Measurements from ENCODE around the gene PTPN6. TPM values are rescaled to one million over a fixed set of nuclear protein-coding genes. Genes with fewer than 3 reads are reported as not detected.
"Not testable (repeated sequence)": the region's sequence is repeated elsewhere in the genome, so short reads cannot be mapped to it uniquely, and the experiment has no call there.

The PTPN6 gene
- total RNA-seq (2012; rRNA removed) = not detected in 2 replicates

- no peaks in the 10 kb centered on the region for H3K4me1 ChIP-seq (ENCODE audit: control insufficient read depth, insufficient read depth, low read length)
- no peak within 1 kb of the TSS for H3K4me2 ChIP-seq (ENCODE audit: low read length)
- no peaks in the 10 kb centered on the region for H3K27me3 ChIP-seq (ENCODE audit: control insufficient read depth, insufficient read depth, low read length)
- H3K36me3 ChIP-seq (ENCODE audit: insufficient read depth, low read length) = no peaks in the 10 kb centered on the region
- H3K4me3 ChIP-seq (ENCODE audit: low read length) = no peak within 1 kb of the TSS
- no peaks in the 10 kb centered on the region for H3K9me3 ChIP-seq (replicated peaks; ENCODE audit: low read length)
- H3K9ac ChIP-seq (ENCODE audit: low read depth, low read length) = no peak within 1 kb of the TSS
Observed at GRCh38 chr12:6950811-6951540, at the start of gene PTPN6. Gene PTPN6, plus strand, starts transcription at chr12:6951356. Its CDS starts 157 bp downstream, at chr12:6951513.

GRCh38 chr12:6902448-6902847, 48.7 kb upstream of the PTPN6 start:
- H3K4me3 ChIP-seq (ENCODE audit: low read length) = no peak overlapping the region
- no peak overlapping the region for H3K4me2 ChIP-seq (ENCODE audit: low read length)
- no peaks in the 10 kb centered on the region for H3K27me3 ChIP-seq (ENCODE audit: control insufficient read depth, insufficient read depth, low read length)
- no peak overlapping the region for H3K9ac ChIP-seq (ENCODE audit: low read depth, low read length)
- H3K36me3 ChIP-seq (ENCODE audit: insufficient read depth, low read length) = no peaks in the 10 kb centered on the region
- no peaks in the 10 kb centered on the region for H3K9me3 ChIP-seq (replicated peaks; ENCODE audit: low read length)
- peaks cover 9% of the 10 kb centered on the region for H3K4me1 ChIP-seq (ENCODE audit: control insufficient read depth, insufficient read depth, low read length)

DNA sequence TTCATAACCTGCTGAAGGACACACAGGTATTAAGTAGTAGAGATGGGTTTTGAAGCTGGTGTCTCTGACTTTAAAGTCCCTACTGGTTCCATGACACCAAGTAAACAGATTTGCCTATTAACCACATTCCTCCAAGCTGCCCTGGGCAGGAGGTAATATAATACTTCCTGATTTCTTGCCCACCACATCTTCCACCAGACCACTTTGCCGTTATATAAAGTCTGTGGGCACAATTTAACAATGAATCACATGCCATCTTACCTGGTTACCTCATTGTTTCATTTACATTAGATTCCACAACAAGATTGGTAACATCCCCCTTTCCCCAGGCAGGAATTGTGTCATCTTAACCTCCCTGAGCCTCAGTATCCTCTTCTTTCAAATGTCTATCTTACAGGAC, 47.4 kb upstream of the PTPN6 start:
- H3K9ac ChIP-seq (ENCODE audit: low read depth, low read length) = no peak overlapping the region
- H3K4me3 ChIP-seq (ENCODE audit: low read length) = no peak overlapping the region
- no peaks in the 10 kb centered on the region for H3K9me3 ChIP-seq (replicated peaks; ENCODE audit: low read length)

GRCh38 chr12:6904280-6905276, 46.6 kb upstream of the PTPN6 start, which contains the start of gene LRRC23:
Gene LRRC23, plus strand, starts transcription at chr12:6904822. Its CDS starts 812 bp downstream, at chr12:6905634.
- Histone ChIP-seq H3K36me3 (ENCODE audit: insufficient read depth, low read length) (no peaks in the 10 kb centered on the region), H3K9me3 (replicated peaks; ENCODE audit: low read length) (no peaks in the 10 kb centered on the region), H3K4me2 (ENCODE audit: low read length) (peak within 1 kb of the TSS; percentile 88), H3K4me1 (ENCODE audit: control insufficient read depth, insufficient read depth, low read length) (peaks cover 9% of the 10 kb centered on the region), H3K9ac (ENCODE audit: low read depth, low read length) (peak within 1 kb of the TSS; percentile 84), H3K27me3 (ENCODE audit: control insufficient read depth, insufficient read depth, low read length) (no peaks in the 10 kb centered on the region), H3K4me3 (ENCODE audit: low read length) (peak within 1 kb of the TSS; percentile 80)

More for the DNA sequence above, 47.4 kb upstream of the PTPN6 start:
- H3K36me3 ChIP-seq (ENCODE audit: insufficient read depth, low read length) = no peaks in the 10 kb centered on the region
- H3K4me1 ChIP-seq (ENCODE audit: control insufficient read depth, insufficient read depth, low read length) = peaks cover 9% of the 10 kb centered on the region
- H3K4me2 ChIP-seq (ENCODE audit: low read length) = no peak overlapping the region
- no peaks in the 10 kb centered on the region for H3K27me3 ChIP-seq (ENCODE audit: control insufficient read depth, insufficient read depth, low read length)

DNA sequence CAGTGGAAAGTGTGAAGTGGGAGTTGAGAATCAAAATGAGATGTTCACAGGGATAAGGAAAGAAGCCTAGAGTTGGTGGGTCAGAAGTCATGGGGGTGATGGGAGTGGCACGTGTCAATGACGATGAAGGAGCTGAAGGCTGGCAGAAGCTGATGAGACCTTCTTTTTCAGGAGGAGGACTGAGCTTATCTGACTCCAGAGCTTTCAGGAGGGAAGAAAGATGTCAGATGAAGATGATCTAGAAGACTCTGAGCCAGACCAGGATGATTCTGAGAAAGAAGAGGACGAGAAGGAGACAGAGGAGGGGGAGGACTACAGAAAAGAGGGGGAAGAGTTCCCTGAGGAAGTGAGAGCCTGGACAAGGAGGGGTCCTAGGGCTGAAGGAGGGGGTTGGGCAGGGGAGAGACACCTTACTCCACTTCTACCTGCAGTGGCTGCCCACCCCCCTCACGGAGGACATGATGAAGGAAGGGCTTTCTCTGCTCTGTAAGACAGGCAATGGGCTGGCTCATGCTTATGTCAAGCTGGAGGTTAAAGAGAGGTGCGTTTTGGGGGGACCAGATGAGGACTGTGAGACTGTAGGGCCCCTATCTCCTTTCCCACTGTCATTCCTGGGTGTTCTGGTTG, 45.6 kb upstream of the PTPN6 start:
- peak overlapping the region; percentile 88 for H3K4me2 ChIP-seq (ENCODE audit: low read length)
- no peaks in the 10 kb centered on the region for H3K36me3 ChIP-seq (ENCODE audit: insufficient read depth, low read length)
- no peaks in the 10 kb centered on the region for H3K27me3 ChIP-seq (ENCODE audit: control insufficient read depth, insufficient read depth, low read length)
- H3K9ac ChIP-seq (ENCODE audit: low read depth, low read length) = peak overlapping the region; percentile 84
- H3K4me1 ChIP-seq (ENCODE audit: control insufficient read depth, insufficient read depth, low read length) = peaks cover 9% of the 10 kb centered on the region
- H3K4me3 ChIP-seq (ENCODE audit: low read length) = peak overlapping the region; percentile 80
- H3K9me3 ChIP-seq (replicated peaks; ENCODE audit: low read length) = no peaks in the 10 kb centered on the region

DNA sequence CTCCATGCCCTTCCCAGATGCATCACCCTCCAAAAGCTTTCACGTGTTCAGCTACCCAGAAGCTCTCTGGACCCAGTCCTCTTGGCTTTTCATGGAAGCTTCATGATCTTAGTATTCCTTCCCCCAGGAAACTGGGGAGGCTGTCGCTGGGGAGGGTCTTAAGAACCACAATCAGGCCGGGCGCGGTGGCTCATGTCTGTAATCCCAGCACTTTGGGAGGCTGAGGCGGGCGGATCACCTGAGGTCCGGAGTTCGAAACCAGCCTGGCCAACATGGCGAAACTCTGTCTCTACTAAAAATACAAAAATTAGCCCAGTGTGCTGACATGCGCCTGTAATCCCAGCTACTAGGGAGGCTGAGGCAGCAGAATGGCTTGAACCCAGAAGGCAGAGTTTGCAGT, 43.0 kb upstream of the PTPN6 start:
- not testable (repeated sequence) for H3K4me2 ChIP-seq (ENCODE audit: low read length); H3K4me1 ChIP-seq (ENCODE audit: control insufficient read depth, insufficient read depth, low read length)

DNA sequence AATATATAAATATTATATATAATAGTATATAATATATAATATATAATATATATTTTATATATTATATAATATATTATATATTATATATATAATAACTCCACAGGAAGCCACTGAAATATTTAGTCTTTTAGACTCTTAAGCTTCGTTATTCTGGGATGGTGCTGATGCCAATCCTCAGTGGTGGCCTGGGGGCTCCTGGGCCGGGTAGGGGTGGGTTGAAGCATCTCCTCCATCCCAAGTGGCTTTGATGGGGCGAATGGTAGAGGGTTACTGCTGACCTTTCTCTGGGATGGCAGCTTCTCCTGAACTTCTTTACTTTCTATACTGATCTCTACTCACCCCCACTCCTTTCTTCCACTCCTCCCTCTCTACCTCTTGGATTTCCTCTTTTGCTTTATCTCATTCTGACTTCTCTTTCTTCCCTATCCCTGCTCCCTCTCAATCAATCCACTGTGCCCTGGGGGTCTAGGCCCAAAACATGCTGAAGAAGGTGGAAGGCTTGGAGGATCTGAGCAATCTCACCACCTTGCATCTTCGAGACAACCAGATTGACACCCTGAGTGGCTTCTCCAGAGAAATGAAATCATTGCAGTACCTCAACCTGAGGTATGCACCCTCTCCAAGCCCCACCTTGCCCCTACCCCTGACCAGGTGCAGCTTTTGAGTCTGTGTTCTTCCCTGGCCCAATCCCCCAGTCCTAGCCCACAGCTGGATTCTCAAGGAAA, 41.6 kb upstream of the PTPN6 start:
- H3K4me1 ChIP-seq (ENCODE audit: control insufficient read depth, insufficient read depth, low read length) = peaks cover 11% of the 10 kb centered on the region
- no peaks in the 10 kb centered on the region for H3K27me3 ChIP-seq (ENCODE audit: control insufficient read depth, insufficient read depth, low read length)
- H3K36me3 ChIP-seq (ENCODE audit: insufficient read depth, low read length) = no peaks in the 10 kb centered on the region
- H3K4me2 ChIP-seq (ENCODE audit: low read length) = no peak overlapping the region
- no peak overlapping the region for H3K9ac ChIP-seq (ENCODE audit: low read depth, low read length)
- H3K4me3 ChIP-seq (ENCODE audit: low read length) = no peak overlapping the region
- H3K9me3 ChIP-seq (replicated peaks; ENCODE audit: low read length) = no peaks in the 10 kb centered on the region

More for the DNA sequence above, 43.0 kb upstream of the PTPN6 start:
- not testable (repeated sequence) for H3K36me3 ChIP-seq (ENCODE audit: insufficient read depth, low read length); H3K4me3 ChIP-seq (ENCODE audit: low read length); H3K9me3 ChIP-seq (replicated peaks; ENCODE audit: low read length); H3K9ac ChIP-seq (ENCODE audit: low read depth, low read length); H3K27me3 ChIP-seq (ENCODE audit: control insufficient read depth, insufficient read depth, low read length)

DNA sequence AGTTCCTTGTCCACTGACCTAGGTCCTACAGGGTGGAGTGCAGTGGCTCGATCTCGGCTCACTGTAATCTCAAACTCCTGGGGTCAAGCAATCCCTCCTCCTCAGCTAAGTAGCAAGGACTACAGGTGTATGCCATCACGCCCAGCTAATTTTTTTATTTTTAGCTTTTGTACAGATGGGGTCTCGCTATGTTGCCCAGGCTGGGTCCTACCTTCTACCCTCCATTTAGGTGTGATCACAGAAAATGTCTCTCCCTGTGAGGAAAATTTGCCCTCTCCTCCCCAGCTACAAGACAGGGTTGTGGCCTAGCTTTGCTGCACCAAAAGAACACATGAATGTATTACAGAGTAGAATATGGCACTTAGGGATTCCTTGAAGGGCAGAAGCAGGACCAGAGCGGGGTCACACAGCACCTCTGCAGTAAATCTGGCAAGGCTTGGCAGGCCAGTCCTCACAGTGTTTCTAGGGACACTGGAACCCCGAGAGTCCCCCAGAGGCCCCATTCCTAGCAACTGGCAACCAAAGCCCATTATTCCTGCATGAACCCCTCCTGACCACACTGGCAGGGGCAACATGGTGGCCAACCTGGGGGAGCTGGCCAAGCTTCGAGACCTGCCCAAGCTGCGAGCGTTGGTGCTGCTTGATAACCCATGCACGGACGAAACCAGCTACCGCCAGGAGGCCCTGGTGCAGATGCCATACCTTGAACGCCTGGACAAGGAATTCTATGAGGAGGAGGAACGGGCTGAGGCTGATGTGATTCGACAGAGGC, 38.8 kb upstream of the PTPN6 start:
- H3K27me3 ChIP-seq (ENCODE audit: control insufficient read depth, insufficient read depth, low read length) = no peaks in the 10 kb centered on the region
- H3K9me3 ChIP-seq (replicated peaks; ENCODE audit: low read length) = no peaks in the 10 kb centered on the region
- peaks cover 18% of the 10 kb centered on the region for H3K4me1 ChIP-seq (ENCODE audit: control insufficient read depth, insufficient read depth, low read length)
- H3K4me3 ChIP-seq (ENCODE audit: low read length) = no peak overlapping the region
- H3K36me3 ChIP-seq (ENCODE audit: insufficient read depth, low read length) = peaks cover 6% of the 10 kb centered on the region
- H3K9ac ChIP-seq (ENCODE audit: low read depth, low read length) = no peak overlapping the region
- no peak overlapping the region for H3K4me2 ChIP-seq (ENCODE audit: low read length)

DNA sequence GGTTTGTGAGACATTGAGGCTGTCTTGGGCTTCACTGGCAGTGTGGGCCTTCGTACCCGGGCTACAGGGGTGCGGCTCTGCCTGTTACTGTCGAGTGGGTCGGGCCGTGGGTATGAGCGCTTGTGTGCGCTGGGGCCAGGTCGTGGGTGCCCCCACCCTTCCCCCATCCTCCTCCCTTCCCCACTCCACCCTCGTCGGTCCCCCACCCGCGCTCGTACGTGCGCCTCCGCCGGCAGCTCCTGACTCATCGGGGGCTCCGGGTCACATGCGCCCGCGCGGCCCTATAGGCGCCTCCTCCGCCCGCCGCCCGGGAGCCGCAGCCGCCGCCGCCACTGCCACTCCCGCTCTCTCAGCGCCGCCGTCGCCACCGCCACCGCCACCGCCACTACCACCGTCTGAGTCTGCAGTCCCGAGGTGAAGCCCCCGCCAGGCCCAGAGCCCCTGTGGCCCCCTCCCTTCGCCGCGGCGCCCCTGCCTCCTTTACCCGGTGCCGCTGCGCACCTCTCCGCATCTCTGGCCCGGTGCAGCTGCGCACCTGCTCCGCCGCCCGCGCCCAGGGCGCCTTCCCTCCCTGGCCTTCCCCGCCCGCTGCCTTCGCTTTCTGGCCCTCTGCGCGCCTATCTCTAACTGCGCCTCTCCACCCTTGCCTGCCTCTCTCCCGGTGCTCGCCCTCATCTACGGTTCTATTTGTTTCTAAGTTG, 36.8 kb upstream of the PTPN6 start, which contains the start of gene ENO2:
ENO2 (plus strand) TSS at position 335 of the 701 bp plus-strand sequence. CDS start 1,253 bp downstream, outside the sequence.
- H3K4me1 ChIP-seq (ENCODE audit: control insufficient read depth, insufficient read depth, low read length) = peaks cover 22% of the 10 kb centered on the region
- peak within 1 kb of the TSS; percentile 85 for H3K4me3 ChIP-seq (ENCODE audit: low read length)
- peak within 1 kb of the TSS; percentile 72 for H3K9ac ChIP-seq (ENCODE audit: low read depth, low read length)
- peaks cover 10% of the 10 kb centered on the region for H3K36me3 ChIP-seq (ENCODE audit: insufficient read depth, low read length)
- no peaks in the 10 kb centered on the region for H3K27me3 ChIP-seq (ENCODE audit: control insufficient read depth, insufficient read depth, low read length)
- H3K9me3 ChIP-seq (replicated peaks; ENCODE audit: low read length) = no peaks in the 10 kb centered on the region
- peak within 1 kb of the TSS; percentile 92 for H3K4me2 ChIP-seq (ENCODE audit: low read length)
